Medulla oblongata (tissue), 1 donor: Measurements from ENCODE around the gene PEAK1.
"Not testable (repeated sequence)": the region's sequence is repeated elsewhere in the genome, so short reads cannot be mapped to it uniquely, and the experiment has no call there.

ENCODE experiments used
- DNase-seq: peaks from one replicate; pipeline ENCODE4 v3.0.0-alpha.2; 2015; ENCODE audit errors: extremely low spot score

Gene PEAK1

GRCh38 chr15:77181305-77182074 lies 238.4 kb downstream of the PEAK1 start:
- no peak for DNase-seq

GRCh38 chr15:77180757-77181156 lies 239.1 kb downstream of the PEAK1 start:
- DNase-seq: no peak

GRCh38 chr15:77180270-77180669 lies 239.6 kb downstream of the PEAK1 start:
- DNase-seq: no peak

- no peak for DNase-seq
Measured at GRCh38 chr15:77179541-77179998, 240.3 kb downstream of the PEAK1 start.

GRCh38 chr15:77178411-77178810 lies 241.5 kb downstream of the PEAK1 start:
- DNase-seq: no peak

- not testable (repeated sequence) for DNase-seq
Measured at GRCh38 chr15:77176148-77176547, 243.8 kb downstream of the PEAK1 start.

GRCh38 chr15:77173487-77173886 lies 246.4 kb downstream of the PEAK1 start:
- DNase-seq: no peak

- DNase-seq: no peak
Measured at GRCh38 chr15:77171221-77171967, 248.5 kb downstream of the PEAK1 start.

- DNase-seq: no peak
Measured at GRCh38 chr15:77168616-77169015, 251.3 kb downstream of the PEAK1 start.

GRCh38 chr15:77168141-77168540 lies 251.8 kb downstream of the PEAK1 start:
- DNase-seq: no peak

- no peak for DNase-seq
Measured at GRCh38 chr15:77167406-77167805, 252.5 kb downstream of the PEAK1 start.

GRCh38 chr15:77163781-77164384 lies 256.0 kb downstream of the PEAK1 start:
- DNase-seq: no peak

GRCh38 chr15:77162872-77163633 lies 256.9 kb downstream of the PEAK1 start:
- DNase-seq: no peak

GRCh38 chr15:77160562-77161478 lies 259.1 kb downstream of the PEAK1 start:
- no peak for DNase-seq

GRCh38 chr15:77156000-77156399 lies 263.9 kb downstream of the PEAK1 start:
- not testable (repeated sequence) for DNase-seq

GRCh38 chr15:77148191-77148590 lies 271.7 kb downstream of the PEAK1 start:
- DNase-seq: no peak

- DNase-seq: no peak
Measured at GRCh38 chr15:77145370-77145769, 274.5 kb downstream of the PEAK1 start.

- no peak for DNase-seq
Measured at GRCh38 chr15:77144492-77145070, 275.3 kb downstream of the PEAK1 start.

- no peak for DNase-seq
Measured at GRCh38 chr15:77144026-77144425, 275.9 kb downstream of the PEAK1 start.

GRCh38 chr15:77143616-77144015 lies 276.3 kb downstream of the PEAK1 start:
- no peak for DNase-seq
